GM12892 (cell line): ENCODE data around the gene ZFP57.

Source experiments
- POLR2A ChIP-seq: IDR thresholded peaks from 2 replicates; pipeline ENCODE4 v1.6.1; 2011; ENCODE audit warnings: low read depth, low read length, control low read depth
- POLR2AphosphoS5 ChIP-seq: IDR thresholded peaks from 2 replicates; pipeline ENCODE4 v1.6.1; 2011; ENCODE audit warnings: low read depth, low read length, control low read depth
- TAF1 ChIP-seq: IDR thresholded peaks from 2 replicates; pipeline ENCODE4 v1.6.1; 2011; ENCODE audit warnings: low read depth, mild to moderate bottlenecking, control low read depth, low read length, borderline replicate concordance

GRCh38 chr6:29632789-29633533 is 48.0 kb downstream of the ZFP57 start, which contains the start of gene GABBR1:
- TF ChIP-seq TAF1 (no peak), POLR2A (no peak), POLR2AphosphoS5 (no peak)
